ENCODE measurements around the gene EDDM3A. TPM values are rescaled to one million over a fixed set of nuclear protein-coding genes. Genes with fewer than 3 reads are reported as not detected.
"Not testable (repeated sequence)": the region's sequence is repeated elsewhere in the genome, so short reads cannot be mapped to it uniquely, and the experiment has no call there.

EDDM3A gene
- total RNA-seq, 1 experiment from 2014 or later, result not detected

GRCh38 chr14:20723488-20723887, 22.2 kb upstream of the EDDM3A start:
- CTCF ChIA-PET, result no interaction called here

GRCh38 chr14:20726121-20726520, 19.6 kb upstream of the EDDM3A start:
- H3K27me3 ChIP-seq (replicated peaks; ENCODE audit: insufficient read depth, low read depth, low read length, poor library complexity), result peaks cover 29% of the 10 kb centered on the region
- H3K4me3 ChIP-seq (ENCODE audit: low read depth, low read length, poor library complexity, severe bottlenecking); POLR2A ChIA-PET (ENCODE audit: low non-redundant PET); BruUV-seq (replicated peaks); H3K27ac ChIP-seq (ENCODE audit: low read depth, low read length, poor library complexity, severe bottlenecking); H3K4me1 ChIP-seq (ENCODE audit: insufficient read depth, low read length, poor library complexity, severe bottlenecking); H3K9me3 ChIP-seq (ENCODE audit: low read depth, low read length, poor library complexity, severe bottlenecking); H3K36me3 ChIP-seq (ENCODE audit: insufficient read depth, low read length, poor library complexity, severe bottlenecking); intact Hi-C loops (cut with micrococcal nuclease; ENCODE audit: unreplicated experiment); DNase-seq (ENCODE audit: low spot score); CTCF ChIA-PET: not testable (repeated sequence)

More at GRCh38 chr14:20723488-20723887, 22.2 kb upstream of the EDDM3A start:
- no peak overlapping the region for H3K27ac ChIP-seq (ENCODE audit: low read depth, low read length, poor library complexity, severe bottlenecking)
- no peaks in the 10 kb centered on the region for H3K9me3 ChIP-seq (ENCODE audit: low read depth, low read length, poor library complexity, severe bottlenecking)
- POLR2A ChIA-PET (ENCODE audit: low non-redundant PET), result no interaction called here
- H3K4me1 ChIP-seq (ENCODE audit: insufficient read depth, low read length, poor library complexity, severe bottlenecking), result no peaks in the 10 kb centered on the region
- no TSS peak for BruUV-seq (replicated peaks)
- intact Hi-C loops (cut with micrococcal nuclease; ENCODE audit: unreplicated experiment), result no loop called here
- peaks cover 22% of the 10 kb centered on the region for H3K27me3 ChIP-seq (replicated peaks; ENCODE audit: insufficient read depth, low read depth, low read length, poor library complexity)
- no peak overlapping the region for H3K4me3 ChIP-seq (ENCODE audit: low read depth, low read length, poor library complexity, severe bottlenecking)
- TF ChIP-seq CTCF (conservative IDR thresholded peaks at IDR 0.05; ENCODE audit: low read depth, low read length) (no peak), EZH2 (IDR thresholded peaks at IDR 0.05; ENCODE audit: borderline replicate concordance, low read depth, low read length, poor library complexity, severe bottlenecking) (no peak)
- no peaks in the 10 kb centered on the region for H3K36me3 ChIP-seq (ENCODE audit: insufficient read depth, low read length, poor library complexity, severe bottlenecking)
- DNase-seq (ENCODE audit: low spot score), result no peak

GRCh38 chr14:20726531-20726930, 19.2 kb upstream of the EDDM3A start:
- H3K4me1 ChIP-seq (ENCODE audit: insufficient read depth, low read length, poor library complexity, severe bottlenecking), result no peaks in the 10 kb centered on the region
- DNase-seq (ENCODE audit: low spot score), result no peak
- no peaks in the 10 kb centered on the region for H3K9me3 ChIP-seq (ENCODE audit: low read depth, low read length, poor library complexity, severe bottlenecking)
- peaks cover 29% of the 10 kb centered on the region for H3K27me3 ChIP-seq (replicated peaks; ENCODE audit: insufficient read depth, low read depth, low read length, poor library complexity)
- TF ChIP-seq CTCF (conservative IDR thresholded peaks at IDR 0.05; ENCODE audit: low read depth, low read length) (no peak), EZH2 (IDR thresholded peaks at IDR 0.05; ENCODE audit: borderline replicate concordance, low read depth, low read length, poor library complexity, severe bottlenecking) (no peak)
- BruUV-seq (replicated peaks), result no TSS peak
- no peaks in the 10 kb centered on the region for H3K36me3 ChIP-seq (ENCODE audit: insufficient read depth, low read length, poor library complexity, severe bottlenecking)
- intact Hi-C loops (cut with micrococcal nuclease; ENCODE audit: unreplicated experiment), result no loop called here
- H3K4me3 ChIP-seq (ENCODE audit: low read depth, low read length, poor library complexity, severe bottlenecking), result no peak overlapping the region
- no peak overlapping the region for H3K27ac ChIP-seq (ENCODE audit: low read depth, low read length, poor library complexity, severe bottlenecking)
- POLR2A ChIA-PET (ENCODE audit: low non-redundant PET), result no interaction called here
- CTCF ChIA-PET, result no interaction called here

GRCh38 chr14:20730891-20731290, 14.8 kb upstream of the EDDM3A start:
- Histone ChIP-seq H3K27me3 (replicated peaks; ENCODE audit: insufficient read depth, low read depth, low read length, poor library complexity) (peaks cover 21% of the 10 kb centered on the region), H3K36me3 (ENCODE audit: insufficient read depth, low read length, poor library complexity, severe bottlenecking) (no peaks in the 10 kb centered on the region), H3K9me3 (ENCODE audit: low read depth, low read length, poor library complexity, severe bottlenecking) (no peaks in the 10 kb centered on the region), H3K27ac (ENCODE audit: low read depth, low read length, poor library complexity, severe bottlenecking) (no peak overlapping the region), H3K4me3 (ENCODE audit: low read depth, low read length, poor library complexity, severe bottlenecking) (no peak overlapping the region), H3K4me1 (ENCODE audit: insufficient read depth, low read length, poor library complexity, severe bottlenecking) (no peaks in the 10 kb centered on the region)
- DNase-seq (ENCODE audit: low spot score), result no peak
- BruUV-seq (replicated peaks), result no TSS peak
- intact Hi-C loops (cut with micrococcal nuclease; ENCODE audit: unreplicated experiment), result no loop called here
- TF ChIP-seq CTCF (conservative IDR thresholded peaks at IDR 0.05; ENCODE audit: low read depth, low read length) (no peak), EZH2 (IDR thresholded peaks at IDR 0.05; ENCODE audit: borderline replicate concordance, low read depth, low read length, poor library complexity, severe bottlenecking) (no peak)
- POLR2A ChIA-PET (ENCODE audit: low non-redundant PET), result no interaction called here
- CTCF ChIA-PET, result no interaction called here

Measured in A673 (cell line).